ENCODE measurements around the gene PIGA.

The PIGA gene

GRCh38 chrX:15271757-15272156 is 63.6 kb downstream of the PIGA start:
- no peak for DNase-seq
- no peaks in the 10 kb centered on the region for H3K4me1 ChIP-seq (ENCODE audit: low read length)
- H2AFZ ChIP-seq (ENCODE audit: low read length): no peak overlapping the region
- H3K4me2 ChIP-seq (ENCODE audit: low read depth, low read length): no peak overlapping the region
- H3K9me2 ChIP-seq (replicated peaks; ENCODE audit: insufficient read depth, low read length): no peaks in the 10 kb centered on the region
- H3K27me3 ChIP-seq (replicated peaks; ENCODE audit: insufficient read depth, low read length): no peaks in the 10 kb centered on the region
- no peaks in the 10 kb centered on the region for H3K9me3 ChIP-seq (replicated peaks; ENCODE audit: insufficient read depth, low read length)
- H3K9ac ChIP-seq (ENCODE audit: low read length): no peak overlapping the region
- H3K36me3 ChIP-seq (replicated peaks; ENCODE audit: insufficient read depth, low read length): no peaks in the 10 kb centered on the region
- no peaks in the 10 kb centered on the region for H4K20me1 ChIP-seq (ENCODE audit: insufficient read depth, low read length)
- H3F3A ChIP-seq (ENCODE audit: insufficient read depth, low read length): no peaks in the 10 kb centered on the region
- TF ChIP-seq, protein P1, sequence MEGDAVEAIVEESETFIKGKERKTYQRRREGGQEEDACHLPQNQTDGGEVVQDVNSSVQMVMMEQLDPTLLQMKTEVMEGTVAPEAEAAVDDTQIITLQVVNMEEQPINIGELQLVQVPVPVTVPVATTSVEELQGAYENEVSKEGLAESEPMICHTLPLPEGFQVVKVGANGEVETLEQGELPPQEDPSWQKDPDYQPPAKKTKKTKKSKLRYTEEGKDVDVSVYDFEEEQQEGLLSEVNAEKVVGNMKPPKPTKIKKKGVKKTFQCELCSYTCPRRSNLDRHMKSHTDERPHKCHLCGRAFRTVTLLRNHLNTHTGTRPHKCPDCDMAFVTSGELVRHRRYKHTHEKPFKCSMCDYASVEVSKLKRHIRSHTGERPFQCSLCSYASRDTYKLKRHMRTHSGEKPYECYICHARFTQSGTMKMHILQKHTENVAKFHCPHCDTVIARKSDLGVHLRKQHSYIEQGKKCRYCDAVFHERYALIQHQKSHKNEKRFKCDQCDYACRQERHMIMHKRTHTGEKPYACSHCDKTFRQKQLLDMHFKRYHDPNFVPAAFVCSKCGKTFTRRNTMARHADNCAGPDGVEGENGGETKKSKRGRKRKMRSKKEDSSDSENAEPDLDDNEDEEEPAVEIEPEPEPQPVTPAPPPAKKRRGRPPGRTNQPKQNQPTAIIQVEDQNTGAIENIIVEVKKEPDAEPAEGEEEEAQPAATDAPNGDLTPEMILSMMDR (IDR thresholded peaks at IDR 0.05; ENCODE audit: low read length): no peak
- TF ChIP-seq EZH2phosphoT487 (IDR thresholded peaks at IDR 0.05; ENCODE audit: low read length) (no peak), EZH2 (optimal IDR thresholded peaks at IDR 0.05; ENCODE audit: low read depth, low read length) (no peak)
- H3K27ac ChIP-seq (ENCODE audit: low read length): no peak overlapping the region
- H3K4me3 ChIP-seq (ENCODE audit: low read length): no peak overlapping the region
- H3K79me2 ChIP-seq (ENCODE audit: low read length): no peaks in the 10 kb centered on the region

DNA sequence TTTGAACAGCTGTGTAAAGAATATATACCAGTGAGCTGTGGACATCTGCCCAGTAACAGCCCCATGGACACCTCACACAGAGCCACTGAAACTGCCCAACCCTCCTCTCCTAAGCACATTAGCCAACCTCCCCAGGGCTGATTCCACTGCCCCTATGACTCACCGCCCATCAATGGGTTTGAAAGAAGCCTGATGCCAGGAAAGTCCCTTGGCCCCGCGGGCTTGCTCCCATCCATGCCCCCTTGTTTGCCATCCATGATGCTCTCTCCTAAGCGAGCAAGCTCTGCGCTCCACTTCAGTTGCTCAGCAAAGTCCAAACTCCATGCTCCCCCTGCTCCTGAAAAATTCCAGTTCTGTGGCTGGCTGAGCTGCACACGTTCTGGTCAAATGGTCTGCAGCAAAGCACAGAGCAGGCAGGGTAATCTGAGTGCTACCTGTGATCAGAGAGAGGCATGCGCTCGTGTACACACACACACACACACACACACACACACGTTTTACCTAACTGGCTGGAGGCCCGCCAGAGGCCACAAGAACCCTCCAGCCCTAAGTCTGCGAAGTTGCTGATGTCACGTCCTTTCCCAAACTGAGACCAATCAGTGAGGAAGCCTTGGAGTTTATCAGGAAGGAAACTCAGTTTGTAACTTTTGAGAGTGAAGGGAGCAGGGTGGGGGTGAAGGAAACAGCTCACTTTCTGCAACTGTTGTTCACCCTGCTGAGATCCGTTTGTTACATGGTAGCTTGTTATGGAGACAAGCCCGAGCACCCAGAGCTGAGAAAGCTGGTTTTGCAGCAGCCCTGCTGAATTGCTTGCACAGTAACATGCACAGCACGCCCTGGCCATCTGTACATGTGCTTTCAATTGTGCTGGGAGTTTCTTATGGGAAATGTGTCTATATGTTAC is 65.5 kb downstream of the PIGA start, which contains the start of gene ASB9:
ASB9 (minus strand) TSS at position 466 of the 904 bp plus-strand sequence; CDS start at position 257, 209 bp downstream.
- no peak for DNase-seq
- H3K4me1 ChIP-seq (ENCODE audit: low read length): no peaks in the 10 kb centered on the region
- no peaks in the 10 kb centered on the region for H3K9me2 ChIP-seq (replicated peaks; ENCODE audit: insufficient read depth, low read length)
- no peaks in the 10 kb centered on the region for H4K20me1 ChIP-seq (ENCODE audit: insufficient read depth, low read length)
- H3K27ac ChIP-seq (ENCODE audit: low read length): no peak within 1 kb of the TSS
- H3K9me3 ChIP-seq (replicated peaks; ENCODE audit: insufficient read depth, low read length): no peaks in the 10 kb centered on the region
- H3K4me3 ChIP-seq (ENCODE audit: low read length): no peak within 1 kb of the TSS
- H3K27me3 ChIP-seq (replicated peaks; ENCODE audit: insufficient read depth, low read length): no peaks in the 10 kb centered on the region
- no peaks in the 10 kb centered on the region for H3K36me3 ChIP-seq (replicated peaks; ENCODE audit: insufficient read depth, low read length)
- no peaks in the 10 kb centered on the region for H3K79me2 ChIP-seq (ENCODE audit: low read length)
- H3K4me2 ChIP-seq (ENCODE audit: low read depth, low read length): no peak within 1 kb of the TSS
- no peaks in the 10 kb centered on the region for H3F3A ChIP-seq (ENCODE audit: insufficient read depth, low read length)
- H3K9ac ChIP-seq (ENCODE audit: low read length): no peak within 1 kb of the TSS
- TF ChIP-seq EZH2phosphoT487 (IDR thresholded peaks at IDR 0.05; ENCODE audit: low read length): no peak
- TF ChIP-seq EZH2 (optimal IDR thresholded peaks at IDR 0.05; ENCODE audit: low read depth, low read length): no peak
- TF ChIP-seq, protein P1 (IDR thresholded peaks at IDR 0.05; ENCODE audit: low read length): no peak
- H2AFZ ChIP-seq (ENCODE audit: low read length): no peak within 1 kb of the TSS
